Measurements from ENCODE around the gene NELFA. TPM values are rescaled to one million over a fixed set of nuclear protein-coding genes. Genes with fewer than 3 reads are reported as not detected.

Gene NELFA
- total RNA-seq, 1 experiment from 2014 or later: 17.3 TPM

GRCh38 chr4:1964971-1965370, 43.8 kb downstream of the NELFA start:
- DNase-seq (ENCODE audit: low read depth): no peak

- no peak for DNase-seq (ENCODE audit: low read depth)
Measured at GRCh38 chr4:1964443-1964842, 44.3 kb downstream of the NELFA start.

- no peak for DNase-seq (ENCODE audit: low read depth)
Measured at GRCh38 chr4:1962980-1963379, 45.8 kb downstream of the NELFA start.

GRCh38 chr4:1961563-1961962, 47.2 kb downstream of the NELFA start:
- no peak for DNase-seq (ENCODE audit: low read depth)

GRCh38 chr4:1961038-1961437, 47.7 kb downstream of the NELFA start:
- DNase-seq (ENCODE audit: low read depth): no peak

GRCh38 chr4:1960170-1960825, 48.5 kb downstream of the NELFA start:
- no peak for DNase-seq (ENCODE audit: low read depth)

- DNase-seq (ENCODE audit: low read depth): no peak
Measured at GRCh38 chr4:1959104-1959384, 49.7 kb downstream of the NELFA start.

GRCh38 chr4:1958276-1959103, 50.3 kb downstream of the NELFA start:
- no peak for DNase-seq (ENCODE audit: low read depth)

GRCh38 chr4:1956631-1957030, 52.1 kb downstream of the NELFA start:
- no peak for DNase-seq (ENCODE audit: low read depth)

- no peak for DNase-seq (ENCODE audit: low read depth)
Measured at GRCh38 chr4:1953335-1953734, 55.4 kb downstream of the NELFA start.

- DNase-seq (ENCODE audit: low read depth): no peak
Measured at GRCh38 chr4:1952719-1953118, 56.1 kb downstream of the NELFA start.

GRCh38 chr4:1952058-1952700, 56.6 kb downstream of the NELFA start:
- no peak for DNase-seq (ENCODE audit: low read depth)

GRCh38 chr4:1950369-1950768, 58.4 kb downstream of the NELFA start:
- DNase-seq (ENCODE audit: low read depth): no peak

- no peak for DNase-seq (ENCODE audit: low read depth)
Measured at GRCh38 chr4:1948892-1949436, 59.8 kb downstream of the NELFA start.

GRCh38 chr4:1948232-1948631, 60.5 kb downstream of the NELFA start:
- DNase-seq (ENCODE audit: low read depth): no peak

- no peak for DNase-seq (ENCODE audit: low read depth)
Measured at GRCh38 chr4:1945912-1946311, 62.9 kb downstream of the NELFA start.

- DNase-seq (ENCODE audit: low read depth): no peak
Measured at GRCh38 chr4:1945124-1945895, 63.5 kb downstream of the NELFA start.

- DNase-seq (ENCODE audit: low read depth): no peak
Measured at GRCh38 chr4:1943928-1944327, 64.8 kb downstream of the NELFA start.

GRCh38 chr4:1940566-1940965, 68.2 kb downstream of the NELFA start:
- no peak for DNase-seq (ENCODE audit: low read depth)

GRCh38 chr4:1939664-1940509, 68.9 kb downstream of the NELFA start:
- peak; percentile 93 for DNase-seq (ENCODE audit: low read depth)

- DNase-seq (ENCODE audit: low read depth): no peak
Measured at GRCh38 chr4:1938027-1938426, 70.7 kb downstream of the NELFA start.

Data from M059J (cell line).